ENCODE data around the gene NPBWR2. TPM values are rescaled to one million over a fixed set of nuclear protein-coding genes. Genes with fewer than 3 reads are reported as not detected.

Gene NPBWR2
- total and polyA plus RNA-seq, 9 of the 15 experiments (the other 6 are each of a cell fraction or from before 2014, with no cell fraction given) = not detected

- H4K20me1 ChIP-seq (replicated peaks; ENCODE audit: control insufficient read depth, insufficient read depth, low read length) = peaks cover 13% of the 10 kb centered on the region
- FAIRE-seq = no peak
- no peaks in the 10 kb centered on the region for H3K36me3 ChIP-seq (ENCODE audit: control insufficient read depth, insufficient read depth, low read length)
- ChIA-PET POLR2A (interaction anchor here (0.5 kb wide), 1 partner anchor 13 kb away, joined by 3 read pairs; no protein-coding TSS in a partner anchor), CTCF (ENCODE audit: low intra/inter-chr PET ratio) (interaction anchor here (1.3 kb wide), 1 partner anchor 19 kb away, joined by 5 read pairs; no protein-coding TSS in a partner anchor)
- BruUV-seq (replicated peaks) = no TSS peak
- no peak overlapping the region for H3K27ac ChIP-seq (ENCODE audit: extremely low read depth, low read depth, low read length)
- ATAC-seq = peak; percentile 96
- H3K4me1 ChIP-seq (replicated peaks in 1 of 2; ENCODE audit: control insufficient read depth in 2 of 2, insufficient read depth in 2 of 2, low read length in 2 of 2) = peaks cover 0 to 43% of the 10 kb centered on the region in 2 experiments; a peak in 3 of 5 replicates
- H3K27me3 ChIP-seq (ENCODE audit: control insufficient read depth in 2 of 2, insufficient read depth in 2 of 2, low read length in 2 of 2) = peaks cover 50 to 85% of the 10 kb centered on the region in 2 experiments
- H3K9ac ChIP-seq (ENCODE audit: insufficient read depth in 1 of 2, low read depth in 2 of 2, low read length in 2 of 2) = peak overlapping the region in 1 of 2 experiments; percentile 86; a peak in 2 of 4 replicates
- 6% methylated on average over 12 of the region's 64 CpGs for WGBS (ENCODE audit: insufficient coverage, low coverage, missing lambda C conversion rate)
- peak; percentile 73 to 95 (median 93) for DNase-seq (ENCODE audit: extremely low read depth in 1 of 4, low spot score in 3 of 4)
- H3K4me3 ChIP-seq = peak overlapping the region; percentile 46
- H3K9me1 ChIP-seq (ENCODE audit: control insufficient read depth, insufficient read depth, low read length) = peaks cover 2% of the 10 kb centered on the region
- in situ Hi-C loops (cut with MboI) = no loop called here
- H2AFZ ChIP-seq (ENCODE audit: low read depth, low read length) = peak overlapping the region; percentile 79; the same call in 1 of the 2 replicates
- no peaks in the 10 kb centered on the region for H3K79me2 ChIP-seq (ENCODE audit: control insufficient read depth, insufficient read depth, low read length)
- H3K4me2 ChIP-seq (ENCODE audit: insufficient read depth, low read length) = peak overlapping the region; percentile 58
- no peaks in the 10 kb centered on the region for H3K9me3 ChIP-seq (replicated peaks; ENCODE audit: control insufficient read depth, insufficient read depth, low read depth, low read length)
- intact Hi-C loops (cut with micrococcal nuclease) = no loop called here
- TF ChIP-seq AFF1 (IDR thresholded peaks at IDR 0.05; ENCODE audit: low read depth in 1 of 2, partially characterized antibody in 2 of 2) (no peak), FIP1L1 (IDR thresholded peaks at IDR 0.05; ENCODE audit: low read depth, low read length, poor library complexity, severe bottlenecking) (peak; percentile 47), BRF2 (IDR thresholded peaks at IDR 0.05; ENCODE audit: borderline replicate concordance, insufficient read depth, insufficient read length) (no peak), ARID2 (IDR thresholded peaks at IDR 0.05) (0 out of 2 replicates have a peak, but pooled peaks have one; percentile 41), SMC3 (conservative IDR thresholded peaks at IDR 0.05; ENCODE audit: insufficient read depth, low read depth, low read length) (peak; percentile 54), RB1 (IDR thresholded peaks at IDR 0.05; ENCODE audit: low read depth) (peak; percentile 88), CXXC5 (CRISPR knock-in tag; IDR thresholded peaks at IDR 0.05) (peak; percentile 74), E2F6 (IDR thresholded peaks at IDR 0.05; ENCODE audit: borderline replicate concordance in 1 of 2, extremely low read depth in 1 of 2, insufficient read depth in 1 of 2, insufficient read length in 1 of 2, low read depth in 1 of 2, low read length in 1 of 2, poor library complexity in 1 of 2, severe bottlenecking in 1 of 2) (peak in 1 of 2 experiments; percentile 69), CTCF (IDR thresholded peaks at IDR 0.05 in 2 of 3, conservative IDR thresholded peaks at IDR 0.05 in 1 of 3; ENCODE audit: insufficient read depth in 2 of 3, low read depth in 1 of 3, low read length in 3 of 3) (peak; percentile 79 to 91 (median 82))
These were observed 5.4 kb downstream of the NPBWR2 start for GRCh38 chr20:64101731-64102621.
